H9 (cell line): Measurements from ENCODE around the gene CHTOP. TPM values are rescaled to one million over a fixed set of nuclear protein-coding genes. Genes with fewer than 3 reads are reported as not detected.

Source experiments
- DNase-seq: peaks from one replicate; pipeline ENCODE4 v3.0.0-alpha.2; 2017
- H2AFZ ChIP-seq: one replicate; pipeline ENCODE4 v1.6.1; 2013; ENCODE audit warnings: mild to moderate bottlenecking, low read length, control low read depth, moderate library complexity
- H2AK5ac ChIP-seq: 2 replicates; pipeline ENCODE4 v1.6.1; 2013; ENCODE audit warnings: low read length, control low read depth, mixed read lengths; ENCODE audit not compliant: insufficient read length
- H2BK120ac ChIP-seq: one replicate; pipeline ENCODE4 v1.6.1; 2013; ENCODE audit warnings: low read depth, mild to moderate bottlenecking, low read length, control low read depth, inconsistent platforms; ENCODE audit not compliant: poor library complexity, severe bottlenecking
- H2BK12ac ChIP-seq: 2 replicates; pipeline ENCODE4 v1.6.1; 2013; ENCODE audit warnings: low read length, control low read depth, mixed read lengths, low read depth; ENCODE audit not compliant: insufficient read length
- H2BK15ac ChIP-seq: 2 replicates; pipeline ENCODE4 v1.6.1; 2013; ENCODE audit warnings: low read depth, low read length, control low read depth
- H2BK20ac ChIP-seq: one replicate; pipeline ENCODE4 v1.6.1; 2013; ENCODE audit warnings: low read depth, mild to moderate bottlenecking, low read length, control low read depth, inconsistent platforms; ENCODE audit not compliant: poor library complexity, severe bottlenecking
- H2BK5ac ChIP-seq: 2 replicates; pipeline ENCODE4 v1.6.1; 2013; ENCODE audit warnings: low read length, control low read depth, mixed read lengths; ENCODE audit not compliant: insufficient read length
- H3K14ac ChIP-seq: 2 replicates; pipeline ENCODE4 v1.6.1; 2013; ENCODE audit warnings: low read length, control low read depth; ENCODE audit not compliant: insufficient read depth
- H3K18ac ChIP-seq: 2 replicates; pipeline ENCODE4 v1.6.1; 2013; ENCODE audit warnings: low read depth, mild to moderate bottlenecking, mixed read lengths, low read length, control low read depth; ENCODE audit not compliant: insufficient read length
- H3K23ac ChIP-seq: 2 replicates; pipeline ENCODE4 v1.6.1; 2013; ENCODE audit warnings: low read length, control low read depth, mixed read lengths, low read depth; ENCODE audit not compliant: insufficient read length
- H3K23me2 ChIP-seq: 2 replicates; pipeline ENCODE4 v1.6.1; 2013; ENCODE audit warnings: low read depth, mild to moderate bottlenecking, mixed read lengths, low read length, control low read depth; ENCODE audit not compliant: insufficient read length, poor library complexity, severe bottlenecking
- H3K27ac ChIP-seq: 2 replicates; pipeline ENCODE4 v1.5.1; 2013; ENCODE audit warnings: low read length, control low read depth, mixed read lengths, low read depth; ENCODE audit not compliant: insufficient read length
- H3K27me3 ChIP-seq: 2 replicates; pipeline ENCODE4 v1.6.1; 2013; ENCODE audit warnings: low read length, control low read depth, inconsistent platforms; ENCODE audit not compliant: insufficient read depth
- H3K4ac ChIP-seq: 2 replicates; pipeline ENCODE4 v1.6.1; 2013; ENCODE audit warnings: low read depth, mild to moderate bottlenecking, control low read depth, inconsistent platforms, low read length, moderate library complexity
- H3K4me1 ChIP-seq: 2 replicates; pipeline ENCODE4 v1.6.1; 2013; ENCODE audit warnings: low read length, control low read depth, inconsistent platforms; ENCODE audit not compliant: insufficient read depth
- H3K4me2 ChIP-seq: 2 replicates; pipeline ENCODE4 v1.6.1; 2013; ENCODE audit warnings: low read length, control low read depth, mixed read lengths; ENCODE audit not compliant: insufficient read length, insufficient read depth
- H3K56ac ChIP-seq: 2 replicates; pipeline ENCODE4 v1.6.1; 2013; ENCODE audit warnings: low read depth, mild to moderate bottlenecking, mixed read lengths, low read length, control low read depth; ENCODE audit not compliant: insufficient read length
- H3K79me1 ChIP-seq: 2 replicates; pipeline ENCODE4 v1.6.1; 2013; ENCODE audit warnings: low read depth, mild to moderate bottlenecking, moderate library complexity, low read length, control low read depth, inconsistent platforms; ENCODE audit not compliant: insufficient read depth, poor library complexity, severe bottlenecking
- H3K79me2 ChIP-seq: 2 replicates; pipeline ENCODE4 v1.6.1; 2013; ENCODE audit warnings: low read length, control low read depth, inconsistent platforms; ENCODE audit not compliant: insufficient read depth
- H3K9ac ChIP-seq: 2 replicates; pipeline ENCODE4 v1.6.1; 2013; ENCODE audit warnings: low read length, control low read depth, mixed read lengths; ENCODE audit not compliant: insufficient read length; ENCODE audit errors: extremely low read depth
- H3K9me3 ChIP-seq: one replicate; pipeline ENCODE4 v1.6.1; 2013; ENCODE audit warnings: low read depth, low read length, inconsistent platforms; ENCODE audit not compliant: control insufficient read depth
- H3T11ph ChIP-seq: one replicate; pipeline ENCODE4 v1.6.1; 2013; ENCODE audit warnings: mild to moderate bottlenecking, low read length, control low read depth, inconsistent platforms
- H4K20me1 ChIP-seq: one replicate; pipeline ENCODE4 v1.6.1; 2013; ENCODE audit not compliant: control insufficient read depth, insufficient read length, insufficient read depth
- H4K5ac ChIP-seq: 2 replicates; pipeline ENCODE4 v1.6.1; 2013; ENCODE audit warnings: low read depth, mild to moderate bottlenecking, mixed read lengths, low read length, control low read depth; ENCODE audit not compliant: insufficient read length
- H4K8ac ChIP-seq: replicated peaks from 2 replicates; pipeline ENCODE4 v1.6.1; 2013; ENCODE audit warnings: low read length, control low read depth, mixed read lengths, low read depth; ENCODE audit not compliant: insufficient read length
- H4K91ac ChIP-seq: 2 replicates; pipeline ENCODE4 v1.6.1; 2013; ENCODE audit warnings: low read depth, mild to moderate bottlenecking, moderate library complexity, mixed read lengths, low read length, control low read depth; ENCODE audit not compliant: insufficient read length
- H3K27ac Mint-ChIP-seq, 3 experiments: 2 replicates in 2 of 3; 3 replicates in 1 of 3; pipeline ENCODE4 v1.8.0; 2020 to 2021; ENCODE audit warnings: mixed read lengths in 3 of 3, mild to moderate bottlenecking in 1 of 3, moderate library complexity in 1 of 3
- H3K27me3 Mint-ChIP-seq: 2 replicates; pipeline ENCODE4 v1.8.0; 2021; ENCODE audit warnings: low read depth, mild to moderate bottlenecking, moderate library complexity, mixed read lengths
- H3K36me3 Mint-ChIP-seq, 3 experiments: 2 replicates in 2 of 3; 3 replicates in 1 of 3; pipeline ENCODE4 v1.8.0; 2020 to 2021; ENCODE audit warnings: low read depth in 3 of 3, mixed read lengths in 3 of 3; ENCODE audit not compliant: insufficient read depth in 1 of 3
- H3K4me1 Mint-ChIP-seq, 2 experiments: 2 replicates each; pipeline ENCODE4 v1.8.0; 2020; ENCODE audit warnings: mixed read lengths in 2 of 2
- H3K4me3 Mint-ChIP-seq, 2 experiments: 2 replicates in 1 of 2; 3 replicates in 1 of 2; pipeline ENCODE4 v1.8.0; 2020 to 2021; ENCODE audit warnings: mild to moderate bottlenecking in 2 of 2, mixed read lengths in 2 of 2, moderate library complexity in 1 of 2
- H3K9me3 Mint-ChIP-seq, 2 experiments: 2 replicates in 1 of 2; 3 replicates in 1 of 2; pipeline ENCODE4 v1.8.0; 2020; ENCODE audit warnings: mild to moderate bottlenecking in 2 of 2, mixed read lengths in 2 of 2, moderate library complexity in 1 of 2
- CTCF ChIP-seq: fragments of 200-600 bp; sonication (generic); conservative IDR thresholded peaks from 3 replicates; pipeline ENCODE4 v1.8.0; 2021; ENCODE audit warnings: antibody characterized with exemption, mild to moderate bottlenecking
- WGBS: extraction: QIAGEN DNeasy Blood & Tissue Kit; methylation state at CpG from one replicate; pipeline ENCODE4 v1.1.7; 2013; ENCODE audit warnings: missing lambda C conversion rate, low lambda C conversion rate, mixed read lengths; ENCODE audit not compliant: insufficient read length; ENCODE audit errors: extremely low coverage; 5-methylcytosine and 5-hydroxymethylcytosine counted together
- total RNA-seq: library from RNA; stranded (reverse); gene quantifications from 2 replicates; pipeline ENCODE4 v1.2.1, GENCODE V29; 2021

Gene CHTOP
- total RNA-seq, 1 experiment from 2014 or later, result 126 TPM

- peaks cover 9 to 16% of the 10 kb centered on the region in 2 experiments; a peak in 3 of 4 replicates for H3K4me1 Mint-ChIP-seq
- no peak overlapping the region for H2BK15ac ChIP-seq
- no peak overlapping the region for H3K18ac ChIP-seq
- H4K91ac ChIP-seq, result no peak overlapping the region
- no peak overlapping the region for H3T11ph ChIP-seq
- no peak overlapping the region for H2AFZ ChIP-seq
- H3K4me3 Mint-ChIP-seq, result no peak overlapping the region
- no peak for DNase-seq
- H3K27me3 Mint-ChIP-seq, result no peaks in the 10 kb centered on the region; the same call in 1 of the 2 replicates
- no peak overlapping the region for H3K4ac ChIP-seq
- WGBS, result no CpG with 5 or more reads among the region's 1 CpG
- no peak overlapping the region for H2BK20ac ChIP-seq
- no peak overlapping the region for H4K8ac ChIP-seq
- no peak overlapping the region for H3K14ac ChIP-seq
- H2AK5ac ChIP-seq, result no peak overlapping the region
- H4K20me1 ChIP-seq, result no peaks in the 10 kb centered on the region
- no peaks in the 10 kb centered on the region for H3K36me3 Mint-ChIP-seq
- no peak overlapping the region for H3K23ac ChIP-seq
- no peak for TF ChIP-seq CTCF
- no peaks in the 10 kb centered on the region for H3K79me2 ChIP-seq
- no peak overlapping the region for H3K56ac ChIP-seq
- no peak overlapping the region for H3K4me2 ChIP-seq
- H3K79me1 ChIP-seq, result no peaks in the 10 kb centered on the region
- H3K9me3 Mint-ChIP-seq, result no peaks in the 10 kb centered on the region
- H3K27ac ChIP-seq, result no peak overlapping the region
- no peak overlapping the region for H2BK12ac ChIP-seq
- no peak overlapping the region for H4K5ac ChIP-seq
- H3K9me3 ChIP-seq, result no peaks in the 10 kb centered on the region
- H3K27ac Mint-ChIP-seq, result no peak overlapping the region
- H3K23me2 ChIP-seq, result no peaks in the 10 kb centered on the region
- no peak overlapping the region for H2BK120ac ChIP-seq
- no peak overlapping the region for H3K9ac ChIP-seq
- no peaks in the 10 kb centered on the region; the same call in 1 of the 2 replicates for H3K4me1 ChIP-seq
- H2BK5ac ChIP-seq, result no peak overlapping the region
- no peaks in the 10 kb centered on the region for H3K27me3 ChIP-seq
Measured at GRCh38 chr1:153586347-153586746, 47.5 kb upstream of the CHTOP start.
